T-cell (primary cell): ENCODE results near the gene TSEN15. TPM values are rescaled to one million over a fixed set of nuclear protein-coding genes. Genes with fewer than 3 reads are reported as not detected.

Source experiments
- ATAC-seq, 4 experiments: fragments of 200-7000 bp in 3 of 4; fragments of 150-1000 bp in 1 of 4; cut with Tn5 transposase; replicated peaks in 1 of 4; 1 replicate in 3 of 4; 2 replicates in 1 of 4; pipeline ENCODE4 v1.10.0; 2021; ENCODE audit warnings: moderate library complexity in 3 of 4, mild to moderate bottlenecking in 2 of 4, moderate number of reproducible peaks in 1 of 4
- CTCF ChIA-PET, 2 donors: fragments of 300-600 bp; sonication (Branson Sonifier 250); formaldehyde crosslinking; loops; one replicate each; lab custom pipeline; 2022; ENCODE audit warnings: antibody characterized with exemption in 2 of 2; lab: Charles Lee
- POLR2A ChIA-PET, 2 donors: fragments of 300-600 bp; sonication (Branson Sonifier 250); formaldehyde crosslinking; loops; one replicate each; lab custom pipeline; 2022; ENCODE audit warnings: antibody characterized with exemption in 2 of 2; lab: Charles Lee
- DNase-seq, 35 experiments: peaks; one replicate each; pipeline versions ENCODE4 v3.0.0 to v3.0.0-alpha.2; 2013 to 2023
- H3K27ac ChIP-seq: one replicate; pipeline ENCODE4 v1.5.1; 2013; ENCODE audit warnings: low read length
- H3K27me3 ChIP-seq, 2 experiments: replicated peaks in 1 of 2; 1 replicate in 1 of 2; 2 replicates in 1 of 2; pipeline versions ENCODE4 v1.6.1 to v1.7.0; 2013; ENCODE audit warnings: low read length in 1 of 2, mixed read lengths in 1 of 2; ENCODE audit not compliant: control insufficient read depth in 2 of 2, insufficient read depth in 2 of 2; ENCODE audit errors: extremely low read depth in 1 of 2
- H3K36me3 ChIP-seq, 2 donors: 1 replicate in 1 of 2; 2 replicates in 1 of 2; pipeline versions ENCODE4 v1.6.1 to v1.7.0; 2013; ENCODE audit warnings: low read length in 1 of 2; ENCODE audit not compliant: control insufficient read depth in 2 of 2, insufficient read depth in 1 of 2; ENCODE audit errors: extremely low read depth in 1 of 2
- H3K4me1 ChIP-seq, 2 experiments: 1 replicate in 1 of 2; 2 replicates in 1 of 2; pipeline versions ENCODE4 v1.6.1 to v1.7.0; 2013; ENCODE audit warnings: low read length in 2 of 2, mixed read lengths in 1 of 2; ENCODE audit not compliant: insufficient read depth in 2 of 2, control insufficient read depth in 1 of 2; ENCODE audit errors: extremely low read depth in 1 of 2
- H3K4me3 ChIP-seq, 2 donors: 1 replicate in 1 of 2; 2 replicates in 1 of 2; pipeline versions ENCODE4 v1.5.1 to v1.7.0; 2013; ENCODE audit warnings: mild to moderate bottlenecking in 2 of 2, low read length in 1 of 2, moderate library complexity in 1 of 2; ENCODE audit not compliant: control insufficient read depth in 1 of 2; ENCODE audit errors: extremely low read depth in 1 of 2
- H3K9me3 ChIP-seq: 2 replicates; pipeline ENCODE4 v1.7.0; 2013
- H3K27ac Mint-ChIP-seq, 2 donors: one replicate each; pipeline ENCODE4 v1.8.0; 2020 to 2021; ENCODE audit warnings: mild to moderate bottlenecking in 2 of 2, mixed read lengths in 2 of 2
- H3K27me3 Mint-ChIP-seq, 2 donors: one replicate each; pipeline ENCODE4 v1.8.0; 2021 to 2022; ENCODE audit warnings: mixed read lengths in 2 of 2
- H3K36me3 Mint-ChIP-seq: one replicate; pipeline ENCODE4 v1.8.0; 2021; ENCODE audit warnings: mixed read lengths
- H3K4me1 Mint-ChIP-seq, 3 donors: one replicate each; pipeline ENCODE4 v1.8.0; 2020 to 2022; ENCODE audit warnings: mixed read lengths in 3 of 3, mild to moderate bottlenecking in 1 of 3
- H3K4me3 Mint-ChIP-seq, 3 donors: one replicate each; pipeline ENCODE4 v1.8.0; 2020 to 2022; ENCODE audit warnings: mild to moderate bottlenecking in 3 of 3, mixed read lengths in 3 of 3, moderate library complexity in 3 of 3
- H3K9me3 Mint-ChIP-seq, 3 donors: one replicate each; pipeline ENCODE4 v1.8.0; 2020 to 2022; ENCODE audit warnings: mixed read lengths in 3 of 3
- WGBS: methylation state at CpG from one replicate; pipeline ENCODE4 v1.1.5; 2013; ENCODE audit warnings: missing lambda C conversion rate; ENCODE audit not compliant: insufficient coverage; 5-methylcytosine and 5-hydroxymethylcytosine counted together
- total RNA-seq, 35 experiments: library from RNA in 6 of 35; stranded (reverse) in 6 of 35; fragments of 120-200 nt in 1 of 35; gene quantifications; one replicate each; pipeline versions ENCODE4 v1.2.1 to v1.2.4 and lab custom pipeline; 2013 to 2026

The TSEN15 gene
- total RNA-seq, 5 donors from 2014 or later (not counting 1 experiment from before 2014, with no cell fraction given) = 22.1 to 39.8 (median 35.4) TPM

DNA sequence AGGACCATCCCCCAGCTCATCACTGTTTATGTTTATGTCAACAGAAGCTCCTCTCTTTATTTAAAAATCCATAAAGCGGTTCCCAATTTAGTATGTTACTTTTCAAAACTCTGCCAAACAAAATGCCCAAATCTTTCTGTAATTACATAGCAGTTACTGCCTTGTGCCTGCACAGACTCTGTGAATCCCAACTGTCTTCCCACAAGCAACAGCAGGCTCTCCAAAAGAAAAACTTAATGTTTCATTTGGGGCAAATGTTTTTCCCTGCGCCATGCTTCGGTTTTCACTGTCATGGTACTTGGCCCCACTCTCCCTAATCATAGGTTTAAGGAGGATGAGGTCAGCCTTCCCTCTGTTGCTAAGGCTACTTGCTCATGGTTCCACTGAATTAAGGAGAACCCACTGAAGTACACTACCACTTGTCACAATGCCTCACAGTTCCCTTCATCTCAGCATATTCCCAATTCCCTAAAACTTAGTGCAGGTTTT lies 18.6 kb upstream of the TSEN15 start:
- ChIA-PET POLR2A (no interaction called here), CTCF (no interaction called here)
- Histone ChIP-seq H3K27ac (no peak overlapping the region), H3K4me1 (peaks cover 7 to 17% of the 10 kb centered on the region in 2 experiments), H3K27me3 (peaks cover 17 to 22% of the 10 kb centered on the region in 2 experiments), H3K36me3 (no peaks in the 10 kb centered on the region), H3K9me3 (no peaks in the 10 kb centered on the region), H3K4me3 (no peak overlapping the region)
- ATAC-seq = no peak
- whole genome bisulfite sequencing = 100% methylated on average over 1 of the region's 3 CpGs
- no peak for DNase-seq
- Mint-ChIP-seq H3K27ac (no peak overlapping the region), H3K27me3 (peaks cover 29 to 51% of the 10 kb centered on the region in 2 donors), H3K36me3 (no peaks in the 10 kb centered on the region), H3K4me1 (peaks cover 13 to 22% (median 16%) of the 10 kb centered on the region in 3 donors), H3K9me3 (no peaks in the 10 kb centered on the region), H3K4me3 (no peak overlapping the region)

GRCh38 chr1:184033711-184034167 lies 17.8 kb upstream of the TSEN15 start:
- POLR2A ChIA-PET = no interaction called here
- CTCF ChIA-PET = interaction anchor here in 1 of 2 donors (1.5 kb wide), 1 partner anchor 67 kb away, joined by 3 read pairs; no protein-coding TSS in a partner anchor
- Histone ChIP-seq H3K36me3 (no peaks in the 10 kb centered on the region), H3K9me3 (no peaks in the 10 kb centered on the region), H3K4me3 (no peak overlapping the region), H3K27me3 (peaks cover 20 to 24% of the 10 kb centered on the region in 2 experiments), H3K27ac (no peak overlapping the region), H3K4me1 (peaks cover 7 to 18% of the 10 kb centered on the region in 2 experiments)
- H3K27me3 Mint-ChIP-seq = peaks cover 27 to 50% of the 10 kb centered on the region in 2 donors
- no peak overlapping the region for H3K27ac Mint-ChIP-seq
- ATAC-seq (no peak), DNase-seq (no peak)
- H3K4me3 Mint-ChIP-seq = no peak overlapping the region
- no peaks in the 10 kb centered on the region for H3K9me3 Mint-ChIP-seq
- peaks cover 15 to 25% (median 19%) of the 10 kb centered on the region in 3 donors for H3K4me1 Mint-ChIP-seq
- H3K36me3 Mint-ChIP-seq = no peaks in the 10 kb centered on the region
- WGBS = 18% methylated on average over 1 of the region's 2 CpGs

DNA sequence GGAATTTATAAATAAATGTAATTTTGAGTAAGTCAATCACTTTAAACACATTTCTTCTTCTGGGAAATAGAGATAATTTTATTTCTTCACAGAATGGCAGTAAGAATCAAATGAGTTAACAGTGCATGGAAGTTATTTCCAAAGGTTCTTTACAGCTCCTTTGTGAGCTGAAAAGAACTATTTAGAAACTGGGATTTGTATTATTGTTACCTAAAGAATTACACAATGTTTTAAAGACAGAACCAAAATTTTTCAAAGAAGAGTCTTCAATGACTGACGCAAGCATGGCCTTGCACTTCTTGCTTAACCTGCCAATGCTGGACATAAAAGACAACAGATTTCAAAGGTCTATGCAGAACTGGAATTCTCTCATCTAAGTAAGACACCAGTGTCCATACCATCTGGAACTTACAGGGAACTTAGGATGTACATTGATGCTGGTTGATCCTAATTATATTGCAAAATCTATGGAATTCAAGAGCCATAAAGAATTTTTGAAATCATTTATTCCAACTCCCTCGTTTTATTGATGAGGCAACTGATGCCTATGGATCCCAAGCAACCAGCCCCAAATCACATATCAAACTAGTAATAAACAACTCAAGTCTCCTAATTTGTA lies 16.7 kb upstream of the TSEN15 start:
- no peak overlapping the region for H3K4me3 ChIP-seq
- H3K4me1 ChIP-seq = peaks cover 7 to 18% of the 10 kb centered on the region in 2 experiments
- POLR2A ChIA-PET = interaction anchor here (0.6 kb wide), 2 partner anchors 658 to 1192 kb away, joined by 3 read pairs; no protein-coding TSS in a partner anchor
- Mint-ChIP-seq H3K4me1 (peaks cover 15 to 26% (median 19%) of the 10 kb centered on the region in 3 donors), H3K4me3 (peak overlapping the region in 1 of 3 donors; percentile 8), H3K36me3 (peaks cover 4% of the 10 kb centered on the region), H3K27me3 (peaks cover 38 to 54% of the 10 kb centered on the region in 2 donors), H3K27ac (no peak overlapping the region), H3K9me3 (no peaks in the 10 kb centered on the region)
- H3K27ac ChIP-seq = no peak overlapping the region
- H3K9me3 ChIP-seq = no peaks in the 10 kb centered on the region
- ATAC-seq = no peak
- DNase-seq = no peak
- no CpG with 5 or more reads among the region's 2 CpGs for WGBS
- CTCF ChIA-PET = interaction anchor here in 1 of 2 donors (1.5 kb wide), 1 partner anchor 68 kb away, joined by 3 read pairs; no protein-coding TSS in a partner anchor
- peaks cover 17 to 30% of the 10 kb centered on the region in 2 experiments for H3K27me3 ChIP-seq
- no peaks in the 10 kb centered on the region for H3K36me3 ChIP-seq

GRCh38 chr1:184035719-184036516 lies 15.6 kb upstream of the TSEN15 start:
- peaks cover 17 to 30% of the 10 kb centered on the region in 2 experiments for H3K27me3 ChIP-seq
- Mint-ChIP-seq H3K4me3 (peak overlapping the region; percentile 67 to 72 (median 71)), H3K27ac (no peak overlapping the region), H3K9me3 (no peaks in the 10 kb centered on the region), H3K36me3 (peaks cover 4% of the 10 kb centered on the region), H3K4me1 (peaks cover 15 to 26% (median 19%) of the 10 kb centered on the region in 3 donors), H3K27me3 (peaks cover 45 to 59% of the 10 kb centered on the region in 2 donors)
- H3K9me3 ChIP-seq = no peaks in the 10 kb centered on the region
- H3K4me1 ChIP-seq = peaks cover 7 to 18% of the 10 kb centered on the region in 2 experiments
- ATAC-seq = peak in 1 of 4 experiments; percentile 18
- H3K36me3 ChIP-seq = no peaks in the 10 kb centered on the region
- ChIA-PET CTCF (no interaction called here), POLR2A (interaction anchor here in 1 of 2 donors (0.5 kb wide), 1 partner anchor 79 kb away, joined by 5 read pairs; no protein-coding TSS in a partner anchor)
- H3K27ac ChIP-seq = no peak overlapping the region
- DNase-seq = peak in 2 of 35 experiments; percentile 7 to 10
- peak overlapping the region; percentile 56 to 78 for H3K4me3 ChIP-seq
- 20% methylated on average over 27 of the region's 31 CpGs for WGBS

DNA sequence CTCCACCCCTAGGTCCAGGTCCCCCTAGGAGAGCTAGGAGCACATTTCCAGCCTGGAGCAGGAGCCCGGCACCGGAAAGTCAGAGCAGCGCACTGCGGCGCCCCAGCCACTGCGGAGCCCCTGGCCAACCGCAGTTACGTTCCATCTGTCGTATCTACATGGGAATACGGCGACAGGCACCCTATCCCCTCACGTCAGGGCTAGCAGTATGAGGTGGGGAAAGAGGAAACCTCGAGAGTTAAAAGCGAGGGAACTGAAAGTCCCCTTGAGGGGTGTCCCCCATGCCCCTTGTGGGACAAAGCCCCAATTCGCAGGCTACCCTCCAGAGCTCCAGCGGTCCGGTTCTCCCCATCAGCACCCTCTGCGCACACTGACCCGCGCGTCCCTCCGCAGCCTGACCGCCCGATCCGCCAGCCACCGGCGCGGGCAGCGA lies 15.0 kb upstream of the TSEN15 start:
- peak overlapping the region; percentile 67 to 72 (median 71) for H3K4me3 Mint-ChIP-seq
- Histone ChIP-seq H3K36me3 (no peaks in the 10 kb centered on the region), H3K27me3 (peaks cover 17 to 27% of the 10 kb centered on the region in 2 experiments), H3K9me3 (no peaks in the 10 kb centered on the region), H3K27ac (no peak overlapping the region), H3K4me1 (peaks cover 7 to 18% of the 10 kb centered on the region in 2 experiments), H3K4me3 (peak overlapping the region; percentile 56 to 78)
- ChIA-PET POLR2A (interaction anchor here in 1 of 2 donors (0.5 kb wide), 1 partner anchor 79 kb away, joined by 5 read pairs; no protein-coding TSS in a partner anchor), CTCF (no interaction called here)
- peaks cover 15 to 26% (median 19%) of the 10 kb centered on the region in 3 donors for H3K4me1 Mint-ChIP-seq
- H3K27me3 Mint-ChIP-seq = peaks cover 49 to 59% of the 10 kb centered on the region in 2 donors
- H3K27ac Mint-ChIP-seq = no peak overlapping the region
- H3K36me3 Mint-ChIP-seq = peaks cover 6% of the 10 kb centered on the region
- no peaks in the 10 kb centered on the region for H3K9me3 Mint-ChIP-seq
- DNase-seq (peak in 9 of 35 experiments; percentile 0 to 28 (median 8)), ATAC-seq (peak; percentile 13 to 50 (median 19))
- 1% methylated on average over 24 of the region's 29 CpGs for WGBS
